NCI-H446 treated with DMSO at 0.1 percent for 48 hours (cell line): Measurements from ENCODE around the gene SLC4A3.

Experiments used
- DNase-seq: peaks from one replicate; lab custom pipeline; 2025; lab: John Stamatoyannopoulos, UW

SLC4A3 gene

GRCh38 chr2:219631904-219632759 is 4.7 kb downstream of the SLC4A3 start:
- no peak for DNase-seq

DNA sequence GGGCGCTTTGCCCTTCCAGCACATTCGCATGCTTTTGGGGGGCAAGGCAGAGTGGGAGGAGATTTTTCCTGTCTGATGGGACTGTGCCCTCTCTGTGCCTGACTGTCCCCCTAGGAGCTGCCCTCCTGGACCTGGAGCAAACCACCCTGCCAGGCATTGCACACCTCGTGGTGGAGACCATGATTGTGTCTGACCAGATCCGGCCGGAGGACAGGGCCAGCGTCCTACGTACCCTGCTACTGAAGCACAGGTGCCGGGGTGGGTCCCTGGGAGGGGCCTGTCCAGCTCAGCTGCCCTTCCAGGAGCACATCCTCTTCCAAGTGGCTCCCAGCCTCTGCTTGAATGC is 5.3 kb downstream of the SLC4A3 start:
- DNase-seq = no peak

DNA sequence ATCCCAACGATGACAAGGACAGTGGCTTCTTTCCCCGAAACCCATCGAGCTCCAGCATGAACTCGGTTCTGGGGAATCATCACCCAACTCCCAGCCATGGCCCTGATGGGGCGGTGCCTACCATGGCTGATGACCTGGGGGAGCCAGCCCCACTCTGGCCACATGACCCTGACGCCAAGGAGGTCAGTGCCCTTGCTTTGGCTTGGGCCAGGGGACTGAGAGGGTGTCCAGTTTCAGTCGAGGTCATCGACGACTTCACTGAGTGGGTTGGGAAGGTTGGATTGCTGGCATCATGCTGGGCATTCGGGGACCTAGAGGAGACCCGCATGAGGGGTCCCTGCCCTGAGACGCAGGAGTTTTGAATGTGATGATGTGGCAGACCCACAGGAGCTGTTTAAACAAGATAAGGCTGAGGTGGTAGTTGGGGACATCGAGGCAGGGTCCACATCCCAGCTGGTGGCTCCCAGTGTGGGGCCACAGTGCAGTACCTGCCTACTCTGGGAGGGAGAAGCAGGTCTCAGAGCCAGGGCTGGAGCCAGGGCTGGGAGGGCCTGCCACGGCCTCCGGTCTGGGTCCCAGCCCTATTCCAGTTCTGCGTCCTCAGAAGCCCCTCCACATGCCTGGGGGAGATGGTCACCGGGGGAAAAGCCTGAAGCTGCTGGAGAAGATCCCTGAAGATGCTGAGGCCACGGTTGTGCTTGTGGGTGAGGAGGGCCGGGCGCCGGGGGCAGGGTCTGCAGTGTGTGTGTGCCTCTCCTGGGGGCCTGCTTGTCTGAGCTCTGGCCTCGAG is 6.0 kb downstream of the SLC4A3 start:
- DNase-seq = peak; percentile 15

DNA sequence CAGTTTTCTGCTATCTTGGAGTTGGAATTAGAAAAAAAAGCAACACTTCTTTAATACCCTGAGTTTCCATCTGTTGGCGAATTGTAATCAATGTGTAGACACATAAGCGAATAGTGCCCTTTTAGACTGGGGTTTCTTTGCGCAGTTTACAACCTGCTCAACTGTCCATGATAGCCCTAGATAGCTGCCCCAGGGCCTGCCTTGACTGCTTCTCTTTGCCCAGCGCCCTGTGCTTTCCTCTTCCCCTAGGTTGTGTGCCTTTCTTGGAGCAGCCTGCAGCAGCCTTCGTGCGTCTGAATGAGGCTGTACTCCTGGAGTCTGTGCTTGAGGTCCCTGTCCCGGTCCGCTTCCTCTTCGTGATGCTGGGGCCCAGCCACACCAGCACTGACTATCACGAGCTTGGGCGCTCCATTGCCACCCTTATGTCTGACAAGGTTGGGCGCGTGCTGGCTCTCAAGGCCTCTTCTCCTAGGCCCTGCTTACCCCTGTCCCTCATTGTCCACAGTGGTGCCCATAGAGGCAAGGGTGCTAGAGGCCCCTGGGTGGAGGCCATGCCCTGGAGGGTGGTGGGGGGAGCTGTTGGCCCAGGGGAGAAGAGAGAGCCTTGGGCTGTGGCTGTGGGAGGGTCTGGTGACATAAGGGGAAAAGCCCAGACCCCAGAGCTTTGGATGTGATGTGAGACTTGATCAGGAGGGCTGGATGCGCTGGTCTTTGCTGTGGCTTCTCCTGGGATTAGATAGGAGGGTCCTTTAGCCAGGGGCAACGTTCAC is 6.9 kb downstream of the SLC4A3 start:
- no peak for DNase-seq

- no peak for DNase-seq
These were observed 7.7 kb downstream of the SLC4A3 start for GRCh38 chr2:219634951-219635751.

GRCh38 chr2:219636144-219636915 is 8.9 kb downstream of the SLC4A3 start:
- DNase-seq = no peak

DNA sequence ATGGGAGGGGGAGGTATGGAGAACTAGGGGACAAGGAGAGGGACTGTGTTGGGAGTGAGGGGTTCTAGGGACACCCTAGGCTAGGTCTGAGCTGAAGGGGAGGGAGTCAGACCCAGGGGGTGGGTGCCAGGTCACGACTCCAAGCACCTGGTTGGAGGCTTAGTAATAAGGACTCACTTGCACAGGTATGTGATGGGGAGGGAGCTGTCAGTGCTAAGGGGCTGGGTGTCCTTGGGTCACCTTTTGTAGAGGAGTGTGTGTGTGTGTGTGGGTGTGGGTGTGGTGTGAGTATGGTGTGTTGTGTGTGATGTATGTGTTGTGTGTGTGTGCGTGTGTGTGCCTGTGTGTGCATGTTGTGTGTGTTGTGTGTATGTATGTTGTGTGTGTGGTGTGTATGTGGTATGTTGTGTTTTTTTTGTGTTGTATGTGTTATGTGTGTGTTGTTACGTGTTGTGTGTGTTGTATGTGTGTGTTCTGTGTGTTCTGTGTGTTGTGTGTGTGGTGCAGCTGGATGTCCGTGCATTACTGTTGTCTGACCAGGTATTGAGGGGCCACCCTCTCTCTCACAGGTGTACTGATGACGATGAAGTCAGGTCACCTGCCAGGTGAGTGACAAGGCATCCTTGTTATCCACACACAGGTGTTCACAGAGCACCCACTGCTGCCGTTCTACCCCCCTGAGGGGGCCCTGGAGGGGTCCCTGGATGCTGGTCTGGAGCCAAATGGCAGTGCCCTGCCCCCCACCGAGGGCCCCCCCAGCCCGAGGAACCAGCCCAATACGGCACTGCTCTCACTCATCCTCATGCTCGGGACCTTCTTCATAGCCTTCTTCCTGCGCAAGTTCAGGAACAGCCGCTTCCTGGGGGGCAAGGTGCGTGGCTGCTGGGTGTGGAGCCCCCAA is 9.8 kb downstream of the SLC4A3 start:
- no peak for DNase-seq

GRCh38 chr2:219637842-219638185 is 10.4 kb downstream of the SLC4A3 start:
- no peak for DNase-seq

DNA sequence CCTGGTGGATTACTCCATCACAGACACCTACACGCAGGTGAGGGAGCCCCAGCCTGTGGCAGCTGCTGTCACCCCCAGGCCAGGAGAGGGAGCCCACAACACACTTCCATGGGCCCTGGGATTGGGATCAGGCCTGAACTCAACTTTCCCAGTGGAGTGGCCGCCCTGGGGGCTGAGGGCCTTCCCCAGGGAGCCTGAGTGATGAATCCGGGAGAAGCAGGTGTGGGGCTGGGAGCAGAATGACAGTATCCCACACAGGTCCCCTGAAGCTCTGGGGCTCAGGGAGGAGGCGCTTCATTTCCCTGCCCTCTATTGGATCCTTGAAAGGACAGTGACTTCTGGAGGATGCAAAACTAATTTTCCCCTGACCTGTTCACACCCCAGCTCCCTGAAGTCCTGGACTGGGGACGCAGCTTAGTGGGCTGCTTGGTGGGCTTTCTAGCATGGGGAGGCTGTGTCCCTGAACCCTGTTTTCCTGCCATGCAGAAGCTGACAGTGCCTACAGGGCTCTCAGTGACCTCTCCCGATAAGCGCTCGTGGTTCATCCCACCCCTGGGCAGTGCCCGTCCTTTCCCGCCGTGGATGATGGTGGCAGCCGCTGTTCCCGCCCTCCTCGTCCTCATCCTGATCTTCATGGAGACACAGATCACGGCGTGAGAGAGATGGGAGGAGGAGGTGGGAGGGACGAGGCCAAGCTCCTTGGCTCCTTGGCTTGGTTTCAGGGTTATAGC is 11.0 kb downstream of the SLC4A3 start:
- DNase-seq = no peak

- no peak for DNase-seq
These were observed 11.7 kb downstream of the SLC4A3 start for GRCh38 chr2:219638948-219639755.

GRCh38 chr2:219641390-219642068 is 14.1 kb downstream of the SLC4A3 start:
- no peak for DNase-seq

- DNase-seq = no peak
These were observed 14.6 kb downstream of the SLC4A3 start for GRCh38 chr2:219642069-219642454.

GRCh38 chr2:219642465-219643083 is 15.1 kb downstream of the SLC4A3 start:
- DNase-seq = peak; percentile 79

DNA sequence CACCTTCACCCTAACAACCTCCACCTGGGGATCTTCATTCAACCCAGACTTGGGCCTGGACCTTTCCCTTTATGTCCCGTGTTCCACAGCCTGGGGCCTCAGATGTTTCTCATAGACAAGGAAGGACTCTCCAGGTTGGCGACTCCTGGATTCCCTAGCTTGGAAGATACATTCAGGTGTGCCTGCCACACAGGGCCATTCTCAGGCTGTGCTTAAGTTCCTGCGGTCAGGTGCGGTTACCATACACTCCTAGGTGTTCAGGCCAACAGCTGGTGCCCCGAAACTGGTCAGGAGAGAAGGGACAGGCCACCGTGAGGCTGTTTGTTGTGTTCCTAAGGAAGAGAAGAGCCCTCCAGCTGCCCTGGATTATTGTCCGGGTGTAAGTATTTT is 15.6 kb downstream of the SLC4A3 start:
- DNase-seq = no peak

DNA sequence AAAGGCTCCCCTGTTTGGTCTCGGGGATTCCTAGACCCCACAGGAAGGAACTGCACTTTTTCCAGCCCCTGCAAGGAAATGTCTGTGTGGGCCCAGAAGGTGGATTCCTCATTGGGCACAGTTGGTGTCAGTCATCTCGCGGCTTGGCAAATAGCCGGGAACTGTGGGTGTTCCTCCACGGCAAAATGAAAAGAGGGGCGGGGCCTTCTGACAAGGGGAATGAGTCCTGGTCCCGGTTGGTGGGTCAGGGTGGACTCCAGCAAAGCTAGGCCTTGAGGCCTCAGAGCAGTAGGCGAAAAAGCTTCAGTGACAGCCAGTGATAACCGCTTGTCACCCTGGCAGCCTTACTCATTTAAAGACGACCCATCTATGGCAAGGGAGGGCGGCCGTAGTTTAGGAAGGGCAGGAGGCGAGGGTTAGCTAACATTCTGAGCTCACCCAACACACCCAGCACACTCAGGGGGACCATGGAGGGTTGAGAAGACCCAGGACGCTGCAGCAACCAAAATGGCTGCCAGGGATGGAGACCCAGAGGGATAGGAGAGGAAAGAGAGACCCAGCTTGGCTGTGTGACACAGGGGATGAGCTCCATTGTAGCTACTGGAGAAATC is 16.5 kb downstream of the SLC4A3 start:
- DNase-seq = no peak

DNA sequence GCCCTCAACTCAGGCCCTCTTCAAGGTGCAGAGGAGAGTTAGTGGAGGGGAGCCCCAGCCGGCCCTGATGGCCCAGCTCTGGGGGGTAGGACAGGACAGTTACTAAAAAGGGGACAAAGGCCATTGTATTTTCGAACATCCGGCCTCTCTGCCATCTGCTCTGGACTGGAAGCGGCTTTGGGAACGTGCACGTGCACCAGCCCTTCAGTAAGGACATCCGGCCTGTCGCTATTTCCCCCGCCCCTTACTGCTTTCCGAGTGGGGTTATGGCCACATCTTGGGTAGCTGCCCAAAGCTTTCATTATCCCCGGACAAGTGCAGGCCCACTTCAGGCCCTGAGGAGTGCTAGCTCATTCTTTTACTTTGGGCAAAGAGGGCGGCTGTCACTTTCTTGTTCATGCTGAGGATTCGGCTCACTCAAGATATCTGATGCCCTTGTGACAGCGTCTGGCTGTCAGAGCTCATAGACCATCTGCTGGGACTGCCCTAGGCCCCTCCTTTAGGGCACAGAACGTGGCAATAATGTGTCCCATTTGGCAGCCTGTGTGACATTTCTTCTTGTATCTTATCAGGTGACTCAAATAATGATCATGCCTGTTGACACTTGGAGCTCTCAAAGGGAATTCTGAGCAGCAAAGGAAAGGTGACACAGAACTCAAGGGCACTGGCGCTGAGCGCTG is 17.5 kb downstream of the SLC4A3 start:
- DNase-seq = no peak
